IPS-15b (cell line): Measurements from ENCODE around the gene DLX1.
A peak's percentile ranks its signal among the peaks of the same experiment; 100 is the strongest.
"Not testable (repeated sequence)": the region's sequence is repeated elsewhere in the genome, so short reads cannot be mapped to it uniquely, and the experiment has no call there.

Experiments used
- H3K27me3 ChIP-seq: one replicate; pipeline ENCODE4 v1.6.1; 2013; ENCODE audit warnings: low read length; ENCODE audit not compliant: control insufficient read depth, insufficient read depth
- H3K36me3 ChIP-seq: one replicate; pipeline ENCODE4 v1.6.1; 2013; ENCODE audit warnings: low read length; ENCODE audit not compliant: control insufficient read depth, insufficient read depth
- H3K4me1 ChIP-seq: one replicate; pipeline ENCODE4 v1.6.1; 2013; ENCODE audit warnings: mild to moderate bottlenecking, low read length; ENCODE audit not compliant: control insufficient read depth, insufficient read depth
- H3K4me3 ChIP-seq: one replicate; pipeline ENCODE4 v1.5.1; 2013; ENCODE audit warnings: low read depth, low read length
- H3K9ac ChIP-seq: one replicate; pipeline ENCODE4 v1.6.1; 2013; ENCODE audit warnings: low read depth, mild to moderate bottlenecking, low read length
- H3K9me3 ChIP-seq: one replicate; pipeline ENCODE4 v1.6.1; 2013; ENCODE audit warnings: mild to moderate bottlenecking, low read length; ENCODE audit not compliant: control insufficient read depth, insufficient read depth

Gene DLX1

GRCh38 chr2:172050479-172051125 is 34.7 kb upstream of the DLX1 start:
- H3K27me3 ChIP-seq = no peaks in the 10 kb centered on the region
- H3K9ac ChIP-seq = no peak overlapping the region
- H3K4me1 ChIP-seq = no peaks in the 10 kb centered on the region
- H3K36me3 ChIP-seq = no peaks in the 10 kb centered on the region
- H3K4me3 ChIP-seq = no peak overlapping the region
- H3K9me3 ChIP-seq = no peaks in the 10 kb centered on the region

DNA sequence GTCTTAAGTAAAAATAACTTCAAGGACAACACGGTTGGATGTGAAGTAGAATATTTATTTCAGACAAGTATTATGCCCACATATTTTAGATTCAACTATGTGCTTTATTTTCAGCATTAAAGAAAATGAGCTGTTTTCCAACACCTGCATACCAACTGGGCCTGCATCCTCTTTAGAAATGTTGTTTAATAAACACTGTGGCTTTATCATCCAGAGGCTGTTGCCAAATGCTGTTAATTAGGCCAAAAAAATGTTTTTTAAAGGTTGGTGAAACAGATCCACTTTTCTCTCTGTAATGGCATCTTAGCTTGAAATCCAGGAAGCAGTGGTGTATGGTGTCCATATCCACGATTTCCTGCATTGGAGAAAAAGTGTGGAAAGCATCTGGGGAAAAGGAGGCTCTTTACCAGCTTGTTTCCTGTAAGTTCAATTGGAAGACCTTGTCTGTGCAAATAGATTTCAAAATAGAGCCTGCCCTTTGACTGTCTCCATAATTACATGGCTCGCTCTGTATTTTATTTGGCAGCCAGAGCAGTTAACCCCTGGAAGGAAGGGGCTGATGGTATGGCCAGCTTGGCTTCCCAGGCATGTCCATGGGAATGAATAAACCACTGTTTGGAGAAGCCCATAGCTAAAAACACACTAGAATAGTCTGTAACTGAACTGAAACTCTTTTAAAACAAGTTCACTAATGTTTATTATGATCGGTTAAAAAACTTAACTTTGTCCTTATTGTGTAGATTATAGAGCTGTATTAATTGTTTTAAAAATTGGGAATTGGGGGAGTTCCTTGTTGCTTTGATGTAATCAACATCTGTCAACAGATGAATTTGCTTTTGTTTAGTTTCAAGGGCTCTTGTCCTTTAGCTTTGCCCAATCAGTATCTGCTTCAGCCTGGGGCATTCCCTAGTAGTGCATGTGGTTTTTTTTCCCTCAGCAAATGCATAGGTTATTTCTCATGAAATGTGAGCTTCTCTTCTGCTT is 33.0 kb upstream of the DLX1 start:
- H3K9me3 ChIP-seq = no peaks in the 10 kb centered on the region
- no peaks in the 10 kb centered on the region for H3K27me3 ChIP-seq
- H3K36me3 ChIP-seq = no peaks in the 10 kb centered on the region
- H3K4me3 ChIP-seq = no peak overlapping the region
- H3K4me1 ChIP-seq = no peaks in the 10 kb centered on the region
- H3K9ac ChIP-seq = no peak overlapping the region

GRCh38 chr2:172053486-172053885 is 31.8 kb upstream of the DLX1 start:
- Histone ChIP-seq H3K9ac (no peak overlapping the region), H3K36me3 (no peaks in the 10 kb centered on the region), H3K4me3 (no peak overlapping the region), H3K4me1 (no peaks in the 10 kb centered on the region), H3K27me3 (no peaks in the 10 kb centered on the region), H3K9me3 (no peaks in the 10 kb centered on the region)

DNA sequence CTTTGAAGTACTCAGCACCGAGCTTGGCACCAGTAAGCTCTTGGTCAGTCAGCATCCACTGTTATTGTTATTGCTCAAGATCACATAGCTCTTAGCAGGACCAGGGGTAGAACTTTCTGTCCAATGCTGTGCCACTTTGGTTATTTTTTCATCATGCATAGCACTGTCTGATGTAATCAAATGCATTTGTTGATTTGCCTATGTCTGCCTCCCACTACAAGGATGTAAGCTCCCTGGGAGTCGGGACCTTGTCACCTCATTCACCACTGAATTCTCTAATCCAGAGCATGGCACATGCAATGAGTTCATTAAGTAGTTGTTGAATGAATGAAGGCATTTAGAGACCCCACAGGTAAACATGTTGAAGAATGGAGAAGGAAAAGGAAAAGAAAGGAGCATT is 29.0 kb upstream of the DLX1 start:
- Histone ChIP-seq H3K27me3 (no peaks in the 10 kb centered on the region), H3K4me3 (no peak overlapping the region), H3K9ac (peak overlapping the region; percentile 10), H3K36me3 (no peaks in the 10 kb centered on the region), H3K9me3 (no peaks in the 10 kb centered on the region), H3K4me1 (no peaks in the 10 kb centered on the region)

- Histone ChIP-seq H3K4me3 (no peak overlapping the region), H3K27me3 (no peaks in the 10 kb centered on the region), H3K9me3 (no peaks in the 10 kb centered on the region), H3K36me3 (no peaks in the 10 kb centered on the region), H3K4me1 (no peaks in the 10 kb centered on the region), H3K9ac (no peak overlapping the region)
These were observed 26.6 kb upstream of the DLX1 start for GRCh38 chr2:172058660-172059059.

DNA sequence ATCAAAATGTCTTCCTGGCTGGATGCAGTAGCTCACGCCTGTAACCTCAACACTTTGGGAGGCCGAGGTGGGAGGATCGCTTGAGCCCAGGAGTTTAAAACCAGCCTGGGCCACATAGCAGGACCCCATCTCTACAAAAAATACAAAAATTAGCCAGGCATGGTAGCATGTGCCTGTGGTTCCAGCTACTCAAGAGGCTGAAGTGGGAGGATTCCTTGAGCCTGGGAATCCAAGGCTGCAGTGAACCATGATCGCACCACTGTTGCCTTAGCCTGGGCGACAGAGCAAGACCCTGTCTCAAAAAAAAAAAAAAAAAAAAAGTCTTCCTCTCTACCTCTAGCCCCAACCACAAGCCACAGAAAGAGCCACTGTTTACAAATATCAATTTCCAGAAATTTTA is 25.2 kb upstream of the DLX1 start:
- H3K4me3 ChIP-seq, H3K36me3 ChIP-seq, H3K9me3 ChIP-seq, H3K27me3 ChIP-seq, H3K9ac ChIP-seq, H3K4me1 ChIP-seq: not testable (repeated sequence)

DNA sequence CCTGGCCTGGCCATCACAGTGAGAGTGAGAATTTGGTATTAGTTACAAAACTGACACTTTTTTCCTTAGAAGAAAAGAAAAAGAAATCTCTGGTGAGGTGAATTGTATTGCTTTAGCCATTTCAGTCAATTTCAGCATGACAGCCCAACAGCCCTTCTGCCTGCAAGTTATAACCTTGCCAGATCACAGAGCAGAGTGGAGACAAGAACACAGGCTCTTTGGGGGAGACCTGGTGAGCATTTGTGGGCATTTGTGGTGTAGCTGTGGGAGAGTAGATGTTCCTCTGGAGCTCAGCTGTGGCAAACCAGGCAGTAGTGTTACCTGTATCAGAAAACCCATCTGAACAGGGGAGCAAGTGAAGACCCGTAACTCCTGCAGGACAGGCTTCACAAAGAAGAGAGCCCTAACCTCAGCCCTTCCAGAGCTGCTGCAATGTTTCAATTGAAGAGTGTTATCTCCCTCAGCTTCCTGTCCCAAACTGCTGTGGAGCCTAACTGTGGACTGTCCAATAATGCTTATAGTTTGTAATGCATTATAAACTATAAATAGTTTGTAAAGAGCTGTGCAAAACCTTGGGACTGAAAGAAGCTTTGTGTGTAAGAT is 22.8 kb upstream of the DLX1 start:
- H3K4me3 ChIP-seq = no peak overlapping the region
- no peaks in the 10 kb centered on the region for H3K4me1 ChIP-seq
- no peaks in the 10 kb centered on the region for H3K36me3 ChIP-seq
- H3K27me3 ChIP-seq = no peaks in the 10 kb centered on the region
- no peaks in the 10 kb centered on the region for H3K9me3 ChIP-seq
- no peak overlapping the region for H3K9ac ChIP-seq

DNA sequence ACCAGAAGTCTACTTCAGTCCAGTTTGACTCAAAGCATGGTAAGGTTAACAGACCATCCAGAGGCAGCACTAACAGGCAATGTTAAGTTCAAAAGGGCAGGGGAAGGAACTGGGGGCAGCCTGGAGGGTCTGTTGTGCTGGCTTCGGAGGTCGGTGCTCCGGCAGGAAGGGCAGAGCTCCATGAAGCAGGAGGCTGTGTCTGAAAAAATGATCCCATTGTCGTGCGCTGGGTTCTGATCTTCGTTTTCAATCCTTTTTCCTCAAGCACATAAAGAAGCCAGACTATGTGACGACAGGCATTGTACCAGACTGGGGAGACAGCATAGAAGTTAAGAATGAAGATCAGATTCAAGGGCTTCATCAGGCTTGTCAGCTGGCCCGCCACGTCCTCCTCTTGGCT is 21.9 kb upstream of the DLX1 start:
- H3K27me3 ChIP-seq = no peaks in the 10 kb centered on the region
- no peaks in the 10 kb centered on the region for H3K9me3 ChIP-seq
- no peaks in the 10 kb centered on the region for H3K36me3 ChIP-seq
- no peak overlapping the region for H3K9ac ChIP-seq
- H3K4me3 ChIP-seq = no peak overlapping the region
- no peaks in the 10 kb centered on the region for H3K4me1 ChIP-seq

- Histone ChIP-seq H3K27me3 (no peaks in the 10 kb centered on the region), H3K9ac (no peak overlapping the region), H3K4me1 (no peaks in the 10 kb centered on the region), H3K9me3 (no peaks in the 10 kb centered on the region), H3K4me3 (no peak overlapping the region), H3K36me3 (no peaks in the 10 kb centered on the region)
These were observed 20.2 kb upstream of the DLX1 start for GRCh38 chr2:172065111-172065510.

GRCh38 chr2:172066394-172066886 is 18.9 kb upstream of the DLX1 start:
- no peaks in the 10 kb centered on the region for H3K9me3 ChIP-seq
- no peaks in the 10 kb centered on the region for H3K27me3 ChIP-seq
- no peaks in the 10 kb centered on the region for H3K36me3 ChIP-seq
- no peak overlapping the region for H3K9ac ChIP-seq
- H3K4me3 ChIP-seq = no peak overlapping the region
- H3K4me1 ChIP-seq = no peaks in the 10 kb centered on the region

- not testable (repeated sequence) for H3K27me3 ChIP-seq, H3K36me3 ChIP-seq, H3K9me3 ChIP-seq, H3K4me1 ChIP-seq, H3K9ac ChIP-seq, H3K4me3 ChIP-seq
These were observed 17.4 kb upstream of the DLX1 start for GRCh38 chr2:172067905-172068304.
